ENCODE data around the gene LYZL6.

DNA sequence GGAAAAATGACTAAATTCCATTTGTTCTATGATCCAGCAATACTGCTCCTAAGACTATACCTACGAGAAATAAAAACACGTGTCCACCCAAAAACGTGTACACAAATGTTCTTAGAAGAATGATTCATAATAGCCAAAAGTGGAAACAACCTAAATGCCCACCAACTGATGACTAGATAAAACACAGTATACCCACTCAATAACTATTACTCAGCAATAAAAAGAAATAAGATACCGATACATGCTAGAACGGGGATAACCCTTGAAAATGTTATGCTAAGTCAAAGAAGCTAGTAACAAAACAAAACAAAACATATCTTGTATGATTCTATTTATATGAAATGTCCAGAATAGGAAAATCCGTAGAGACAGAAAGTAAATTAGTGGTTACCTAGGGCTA, 20.1 kb upstream of the LYZL6 start:
- TF ChIP-seq, protein P1, sequence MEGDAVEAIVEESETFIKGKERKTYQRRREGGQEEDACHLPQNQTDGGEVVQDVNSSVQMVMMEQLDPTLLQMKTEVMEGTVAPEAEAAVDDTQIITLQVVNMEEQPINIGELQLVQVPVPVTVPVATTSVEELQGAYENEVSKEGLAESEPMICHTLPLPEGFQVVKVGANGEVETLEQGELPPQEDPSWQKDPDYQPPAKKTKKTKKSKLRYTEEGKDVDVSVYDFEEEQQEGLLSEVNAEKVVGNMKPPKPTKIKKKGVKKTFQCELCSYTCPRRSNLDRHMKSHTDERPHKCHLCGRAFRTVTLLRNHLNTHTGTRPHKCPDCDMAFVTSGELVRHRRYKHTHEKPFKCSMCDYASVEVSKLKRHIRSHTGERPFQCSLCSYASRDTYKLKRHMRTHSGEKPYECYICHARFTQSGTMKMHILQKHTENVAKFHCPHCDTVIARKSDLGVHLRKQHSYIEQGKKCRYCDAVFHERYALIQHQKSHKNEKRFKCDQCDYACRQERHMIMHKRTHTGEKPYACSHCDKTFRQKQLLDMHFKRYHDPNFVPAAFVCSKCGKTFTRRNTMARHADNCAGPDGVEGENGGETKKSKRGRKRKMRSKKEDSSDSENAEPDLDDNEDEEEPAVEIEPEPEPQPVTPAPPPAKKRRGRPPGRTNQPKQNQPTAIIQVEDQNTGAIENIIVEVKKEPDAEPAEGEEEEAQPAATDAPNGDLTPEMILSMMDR (IDR thresholded peaks at IDR 0.05): no peak
- no peak for TF ChIP-seq POLR2A (IDR thresholded peaks at IDR 0.05)
- no peak for TF ChIP-seq POLR2AphosphoS5 (IDR thresholded peaks at IDR 0.05)
